Measurements from ENCODE around the gene UBE2I.
"Not testable (repeated sequence)": the region's sequence is repeated elsewhere in the genome, so short reads cannot be mapped to it uniquely, and the experiment has no call there.

Gene UBE2I

GRCh38 chr16:1285669-1286512 lies 23.5 kb upstream of the UBE2I start:
- H3K27me3 ChIP-seq (ENCODE audit: control insufficient read depth in 2 of 2, insufficient read depth in 2 of 2, low read length in 2 of 2): peaks cover 8 to 22% of the 10 kb centered on the region in 2 donors

GRCh38 chr16:1286513-1287094 lies 22.8 kb upstream of the UBE2I start:
- no peak overlapping the region for H3K4me3 ChIP-seq (ENCODE audit: low read length in 2 of 2)
- H3K36me3 ChIP-seq (ENCODE audit: control insufficient read depth in 2 of 2, insufficient read depth in 2 of 2, low read length in 2 of 2): no peaks in the 10 kb centered on the region
- no peaks in the 10 kb centered on the region for H3K9me3 ChIP-seq (ENCODE audit: control insufficient read depth in 2 of 2, low read length in 2 of 2)
- H3K27ac ChIP-seq (ENCODE audit: low read depth in 2 of 2, low read length in 2 of 2): no peak overlapping the region
- peaks cover 8 to 22% of the 10 kb centered on the region in 2 donors for H3K27me3 ChIP-seq (ENCODE audit: control insufficient read depth in 2 of 2, insufficient read depth in 2 of 2, low read length in 2 of 2)
- H3K4me1 ChIP-seq (ENCODE audit: control insufficient read depth in 2 of 2, insufficient read depth in 2 of 2, low read length in 2 of 2): peaks cover 0 to 3% of the 10 kb centered on the region in 2 donors
- H3K9ac ChIP-seq (ENCODE audit: low read depth in 1 of 2, low read length in 2 of 2): no peak overlapping the region

More at GRCh38 chr16:1285669-1286512, 23.5 kb upstream of the UBE2I start:
- Histone ChIP-seq H3K4me3 (ENCODE audit: low read length in 2 of 2) (no peak overlapping the region), H3K9ac (ENCODE audit: low read depth in 1 of 2, low read length in 2 of 2) (no peak overlapping the region), H3K36me3 (ENCODE audit: control insufficient read depth in 2 of 2, insufficient read depth in 2 of 2, low read length in 2 of 2) (no peaks in the 10 kb centered on the region), H3K27ac (ENCODE audit: low read depth in 2 of 2, low read length in 2 of 2) (no peak overlapping the region), H3K4me1 (ENCODE audit: control insufficient read depth in 2 of 2, insufficient read depth in 2 of 2, low read length in 2 of 2) (no peaks in the 10 kb centered on the region), H3K9me3 (ENCODE audit: control insufficient read depth in 2 of 2, low read length in 2 of 2) (no peaks in the 10 kb centered on the region)

- H3K9ac ChIP-seq (ENCODE audit: low read depth in 1 of 2, low read length in 2 of 2): no peak overlapping the region
- peaks cover 0 to 3% of the 10 kb centered on the region in 2 donors for H3K4me1 ChIP-seq (ENCODE audit: control insufficient read depth in 2 of 2, insufficient read depth in 2 of 2, low read length in 2 of 2)
- no peaks in the 10 kb centered on the region for H3K36me3 ChIP-seq (ENCODE audit: control insufficient read depth in 2 of 2, insufficient read depth in 2 of 2, low read length in 2 of 2)
- no peaks in the 10 kb centered on the region for H3K9me3 ChIP-seq (ENCODE audit: control insufficient read depth in 2 of 2, low read length in 2 of 2)
- no peak overlapping the region for H3K4me3 ChIP-seq (ENCODE audit: low read length in 2 of 2)
- H3K27me3 ChIP-seq (ENCODE audit: control insufficient read depth in 2 of 2, insufficient read depth in 2 of 2, low read length in 2 of 2): peaks cover 8 to 22% of the 10 kb centered on the region in 2 donors
- H3K27ac ChIP-seq (ENCODE audit: low read depth in 2 of 2, low read length in 2 of 2): no peak overlapping the region
Measured at GRCh38 chr16:1287982-1288670, 21.3 kb upstream of the UBE2I start.

GRCh38 chr16:1288813-1289476 lies 20.5 kb upstream of the UBE2I start:
- Histone ChIP-seq H3K4me3 (ENCODE audit: low read length in 2 of 2) (no peak overlapping the region), H3K36me3 (ENCODE audit: control insufficient read depth in 2 of 2, insufficient read depth in 2 of 2, low read length in 2 of 2) (no peaks in the 10 kb centered on the region)

GRCh38 chr16:1289477-1289866 lies 20.0 kb upstream of the UBE2I start:
- Histone ChIP-seq H3K9ac (ENCODE audit: low read depth in 1 of 2, low read length in 2 of 2) (no peak overlapping the region), H3K27ac (ENCODE audit: low read depth in 2 of 2, low read length in 2 of 2) (no peak overlapping the region), H3K4me3 (ENCODE audit: low read length in 2 of 2) (no peak overlapping the region), H3K9me3 (ENCODE audit: control insufficient read depth in 2 of 2, low read length in 2 of 2) (no peaks in the 10 kb centered on the region), H3K4me1 (ENCODE audit: control insufficient read depth in 2 of 2, insufficient read depth in 2 of 2, low read length in 2 of 2) (peaks cover 0 to 3% of the 10 kb centered on the region in 2 donors), H3K27me3 (ENCODE audit: control insufficient read depth in 2 of 2, insufficient read depth in 2 of 2, low read length in 2 of 2) (peaks cover 8 to 22% of the 10 kb centered on the region in 2 donors), H3K36me3 (ENCODE audit: control insufficient read depth in 2 of 2, insufficient read depth in 2 of 2, low read length in 2 of 2) (no peaks in the 10 kb centered on the region)

More at GRCh38 chr16:1288813-1289476, 20.5 kb upstream of the UBE2I start:
- Histone ChIP-seq H3K9ac (ENCODE audit: low read depth in 1 of 2, low read length in 2 of 2) (no peak overlapping the region), H3K9me3 (ENCODE audit: control insufficient read depth in 2 of 2, low read length in 2 of 2) (no peaks in the 10 kb centered on the region), H3K27ac (ENCODE audit: low read depth in 2 of 2, low read length in 2 of 2) (no peak overlapping the region), H3K27me3 (ENCODE audit: control insufficient read depth in 2 of 2, insufficient read depth in 2 of 2, low read length in 2 of 2) (peaks cover 8 to 22% of the 10 kb centered on the region in 2 donors), H3K4me1 (ENCODE audit: control insufficient read depth in 2 of 2, insufficient read depth in 2 of 2, low read length in 2 of 2) (peaks cover 0 to 3% of the 10 kb centered on the region in 2 donors)

GRCh38 chr16:1290063-1290501 lies 19.4 kb upstream of the UBE2I start:
- H3K27me3 ChIP-seq (ENCODE audit: control insufficient read depth in 2 of 2, insufficient read depth in 2 of 2, low read length in 2 of 2): peaks cover 8 to 22% of the 10 kb centered on the region in 2 donors

GRCh38 chr16:1290860-1291575 lies 18.4 kb upstream of the UBE2I start:
- Histone ChIP-seq H3K4me1 (ENCODE audit: control insufficient read depth in 2 of 2, insufficient read depth in 2 of 2, low read length in 2 of 2) (peaks cover 0 to 3% of the 10 kb centered on the region in 2 donors), H3K27ac (ENCODE audit: low read depth in 2 of 2, low read length in 2 of 2) (no peak overlapping the region), H3K27me3 (ENCODE audit: control insufficient read depth in 2 of 2, insufficient read depth in 2 of 2, low read length in 2 of 2) (peaks cover 8 to 18% of the 10 kb centered on the region in 2 donors), H3K4me3 (ENCODE audit: low read length in 2 of 2) (no peak overlapping the region), H3K9me3 (ENCODE audit: control insufficient read depth in 2 of 2, low read length in 2 of 2) (no peaks in the 10 kb centered on the region), H3K36me3 (ENCODE audit: control insufficient read depth in 2 of 2, insufficient read depth in 2 of 2, low read length in 2 of 2) (no peaks in the 10 kb centered on the region), H3K9ac (ENCODE audit: low read depth in 1 of 2, low read length in 2 of 2) (no peak overlapping the region)

More at GRCh38 chr16:1290063-1290501, 19.4 kb upstream of the UBE2I start:
- Histone ChIP-seq H3K9me3 (ENCODE audit: control insufficient read depth in 2 of 2, low read length in 2 of 2) (no peaks in the 10 kb centered on the region), H3K9ac (ENCODE audit: low read depth in 1 of 2, low read length in 2 of 2) (no peak overlapping the region), H3K27ac (ENCODE audit: low read depth in 2 of 2, low read length in 2 of 2) (no peak overlapping the region), H3K4me1 (ENCODE audit: control insufficient read depth in 2 of 2, insufficient read depth in 2 of 2, low read length in 2 of 2) (peaks cover 0 to 3% of the 10 kb centered on the region in 2 donors), H3K36me3 (ENCODE audit: control insufficient read depth in 2 of 2, insufficient read depth in 2 of 2, low read length in 2 of 2) (no peaks in the 10 kb centered on the region), H3K4me3 (ENCODE audit: low read length in 2 of 2) (no peak overlapping the region)

GRCh38 chr16:1291576-1291974 lies 17.9 kb upstream of the UBE2I start:
- Histone ChIP-seq H3K27ac (ENCODE audit: low read depth in 2 of 2, low read length in 2 of 2) (no peak overlapping the region), H3K9ac (ENCODE audit: low read depth in 1 of 2, low read length in 2 of 2) (no peak overlapping the region), H3K4me3 (ENCODE audit: low read length in 2 of 2) (no peak overlapping the region), H3K36me3 (ENCODE audit: control insufficient read depth in 2 of 2, insufficient read depth in 2 of 2, low read length in 2 of 2) (no peaks in the 10 kb centered on the region), H3K4me1 (ENCODE audit: control insufficient read depth in 2 of 2, insufficient read depth in 2 of 2, low read length in 2 of 2) (peaks cover 0 to 3% of the 10 kb centered on the region in 2 donors), H3K27me3 (ENCODE audit: control insufficient read depth in 2 of 2, insufficient read depth in 2 of 2, low read length in 2 of 2) (peaks cover 8 to 15% of the 10 kb centered on the region in 2 donors), H3K9me3 (ENCODE audit: control insufficient read depth in 2 of 2, low read length in 2 of 2) (no peaks in the 10 kb centered on the region)

- H3K9ac ChIP-seq (ENCODE audit: low read depth in 1 of 2, low read length in 2 of 2); H3K9me3 ChIP-seq (ENCODE audit: control insufficient read depth in 2 of 2, low read length in 2 of 2); H3K4me1 ChIP-seq (ENCODE audit: control insufficient read depth in 2 of 2, insufficient read depth in 2 of 2, low read length in 2 of 2); H3K36me3 ChIP-seq (ENCODE audit: control insufficient read depth in 2 of 2, insufficient read depth in 2 of 2, low read length in 2 of 2); H3K4me3 ChIP-seq (ENCODE audit: low read length in 2 of 2); H3K27ac ChIP-seq (ENCODE audit: low read depth in 2 of 2, low read length in 2 of 2): not testable (repeated sequence)
- peaks cover 8 to 15% of the 10 kb centered on the region in 2 donors for H3K27me3 ChIP-seq (ENCODE audit: control insufficient read depth in 2 of 2, insufficient read depth in 2 of 2, low read length in 2 of 2)
Measured at GRCh38 chr16:1292208-1292607, 17.2 kb upstream of the UBE2I start.

All from mucosa of rectum (tissue), 2 donors.